ENCODE results near the gene RAB3B.
"Not testable (repeated sequence)": the region's sequence is repeated elsewhere in the genome, so short reads cannot be mapped to it uniquely, and the experiment has no call there.

RAB3B gene

DNA sequence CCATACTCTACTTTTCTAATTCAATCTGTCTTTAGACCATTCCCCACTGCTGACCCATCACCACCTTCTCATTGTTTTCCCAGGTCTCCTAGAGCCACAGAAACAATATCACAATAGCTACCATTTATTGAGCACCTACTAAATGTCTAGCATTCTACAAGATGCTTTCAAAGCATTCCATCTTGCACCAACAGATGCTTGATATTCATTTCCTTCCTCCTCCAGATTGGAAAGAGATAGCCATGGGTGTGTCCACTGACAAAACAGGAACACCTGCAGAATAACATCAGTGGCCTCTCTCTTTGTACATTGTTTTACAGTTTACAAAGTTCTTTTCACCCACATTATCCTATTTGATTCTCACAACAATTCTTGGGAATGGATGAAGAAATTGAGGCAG lies 2.2 kb downstream of the RAB3B start:
- no peak for FAIRE-seq

DNA sequence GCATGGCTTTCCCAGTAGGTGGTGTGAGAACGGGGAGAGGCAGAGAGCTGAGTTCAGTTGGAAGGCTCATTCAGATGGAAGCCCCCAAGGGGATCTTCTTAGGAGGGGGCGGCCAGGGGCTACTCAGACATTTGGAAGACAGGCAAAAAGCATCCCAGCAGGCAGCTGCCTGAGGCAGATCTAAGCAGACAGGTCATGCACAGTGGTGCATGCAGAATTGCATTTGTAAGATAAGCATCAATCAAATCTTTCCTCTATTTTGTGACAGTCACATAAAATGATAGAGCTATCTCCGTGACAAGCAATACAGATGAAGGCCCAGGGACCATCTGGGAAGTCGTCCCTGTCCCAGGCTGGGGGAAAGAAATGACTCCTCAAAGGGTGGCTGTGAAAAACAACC lies 3.8 kb downstream of the RAB3B start:
- FAIRE-seq = no peak

DNA sequence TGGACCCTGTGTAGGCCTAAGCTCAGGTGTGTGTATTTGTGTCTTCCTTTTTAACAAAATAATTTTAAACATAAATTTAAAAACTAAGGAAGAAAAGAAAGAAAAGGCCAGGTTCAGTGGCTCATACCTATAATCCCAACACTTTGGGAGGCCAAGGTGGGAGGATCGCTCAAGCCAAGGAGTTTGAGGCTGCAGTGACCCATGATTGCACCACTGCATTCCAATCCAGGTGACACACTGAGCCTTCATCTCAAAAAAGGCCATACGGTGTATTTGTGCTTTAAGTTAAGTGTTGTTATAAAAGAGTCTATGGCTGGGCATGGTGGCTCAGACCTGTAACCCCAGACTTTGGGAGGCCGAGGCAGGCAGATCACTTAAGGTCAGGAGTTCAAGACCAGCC lies 8.3 kb downstream of the RAB3B start:
- FAIRE-seq = no peak

DNA sequence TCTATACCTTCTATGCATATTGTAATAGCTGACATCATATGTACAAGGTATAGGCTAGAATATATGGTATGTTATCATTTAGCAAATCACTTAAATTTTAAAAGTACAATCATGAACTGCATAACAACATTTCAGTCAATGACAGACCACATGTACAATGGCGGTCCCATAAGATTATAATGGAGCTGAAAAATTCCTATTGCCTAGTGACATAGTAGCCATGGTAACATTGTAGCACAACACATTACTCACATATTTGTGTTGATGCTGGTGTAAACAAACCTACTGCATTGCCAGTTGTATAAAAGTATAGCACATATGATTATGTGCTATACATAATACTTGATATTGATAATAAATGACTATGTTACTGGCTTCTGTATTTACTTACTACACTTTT lies 8.9 kb downstream of the RAB3B start:
- FAIRE-seq = no peak

DNA sequence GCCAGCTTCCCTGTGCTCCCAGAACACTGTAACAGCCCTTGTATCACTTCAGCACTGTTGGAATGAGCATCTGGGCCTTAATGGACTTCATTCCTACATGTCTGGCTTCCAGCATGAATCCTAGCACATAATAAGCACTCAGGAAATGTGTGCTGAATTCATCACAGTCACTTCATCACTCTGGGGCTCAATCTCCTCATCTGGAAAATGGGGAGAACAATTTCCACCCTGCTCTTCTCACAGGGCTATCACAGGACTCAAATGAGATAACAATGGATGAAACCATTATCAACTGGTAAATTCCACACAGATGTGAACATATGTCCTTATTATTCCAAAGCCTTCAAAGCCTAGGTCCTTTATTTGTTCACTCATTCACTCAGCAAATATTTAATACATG lies 12.4 kb downstream of the RAB3B start:
- FAIRE-seq = no peak

DNA sequence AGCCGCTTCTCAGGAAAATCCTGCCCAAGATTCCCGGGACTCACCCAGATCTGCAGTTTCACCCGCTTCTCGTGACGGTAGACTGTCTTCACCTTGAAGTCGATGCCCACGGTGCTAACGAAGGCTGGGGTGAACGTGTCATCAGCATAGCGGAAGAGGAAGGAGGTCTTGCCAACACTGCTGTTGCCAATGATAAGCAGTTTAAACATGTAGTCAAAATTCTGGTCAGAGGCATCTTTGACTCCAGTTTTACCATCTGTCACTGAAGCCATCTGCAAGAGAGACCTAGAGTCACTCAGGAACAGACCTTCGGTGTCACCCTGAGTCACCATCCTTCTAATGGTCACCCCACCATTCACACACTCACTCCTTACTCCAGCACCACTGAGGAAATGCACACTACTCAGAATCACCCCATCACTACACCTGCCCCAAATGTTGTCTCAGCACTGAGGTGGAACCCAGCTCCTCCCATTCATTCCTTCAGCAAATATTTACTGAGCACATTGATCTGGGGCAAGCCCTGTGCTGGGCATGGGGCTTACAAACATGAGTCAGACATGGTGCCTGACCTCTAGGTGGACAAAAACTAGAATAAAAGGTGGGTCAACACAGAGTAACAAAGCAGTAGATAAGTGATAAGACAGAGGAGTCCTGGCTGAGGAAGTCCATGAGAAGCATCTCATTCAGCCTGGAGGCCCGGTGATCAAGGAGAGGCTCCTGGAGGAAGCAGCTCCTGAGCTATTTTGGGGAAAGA lies 13.5 kb downstream of the RAB3B start:
- FAIRE-seq = no peak

DNA sequence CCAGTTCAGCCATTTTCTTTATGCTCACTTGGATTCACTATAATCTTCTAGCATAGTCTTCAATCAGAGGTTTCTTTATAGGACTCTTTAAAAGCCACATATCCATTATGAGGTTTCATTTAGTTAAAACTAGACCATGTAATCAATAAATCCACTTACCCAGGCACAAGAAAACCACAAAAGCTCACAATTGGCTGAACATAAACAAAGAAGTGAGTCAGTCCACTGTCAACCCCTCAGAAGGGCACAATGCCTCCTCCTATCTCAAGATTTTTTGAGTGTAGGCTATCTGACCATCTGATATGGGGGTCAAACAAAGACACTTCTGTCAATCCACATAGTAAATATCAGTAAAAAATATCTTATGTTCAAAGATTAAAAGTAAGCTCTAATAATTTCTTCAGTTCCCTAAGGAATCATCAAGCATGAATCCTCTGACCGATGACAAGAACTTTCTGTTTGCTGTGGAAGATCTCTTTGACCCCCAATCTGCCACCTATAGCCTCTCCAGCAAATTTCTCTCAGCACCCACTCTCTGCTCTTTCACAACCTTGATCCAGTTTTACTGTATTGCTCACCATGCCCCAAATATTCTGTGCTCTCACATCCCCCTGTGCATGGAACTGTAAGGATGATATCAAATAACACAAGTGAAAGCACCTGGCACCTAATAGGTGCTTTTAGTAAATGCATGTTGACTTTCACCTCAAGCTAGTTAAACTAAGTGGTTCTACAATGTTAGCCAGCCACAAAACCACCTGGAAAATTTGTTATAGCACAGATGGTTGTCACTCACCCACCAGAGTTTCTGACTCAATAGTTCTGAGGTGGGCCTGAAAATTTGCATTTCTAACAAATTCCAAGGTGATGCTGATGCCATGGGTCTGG lies 16.7 kb downstream of the RAB3B start:
- FAIRE-seq = no peak

DNA sequence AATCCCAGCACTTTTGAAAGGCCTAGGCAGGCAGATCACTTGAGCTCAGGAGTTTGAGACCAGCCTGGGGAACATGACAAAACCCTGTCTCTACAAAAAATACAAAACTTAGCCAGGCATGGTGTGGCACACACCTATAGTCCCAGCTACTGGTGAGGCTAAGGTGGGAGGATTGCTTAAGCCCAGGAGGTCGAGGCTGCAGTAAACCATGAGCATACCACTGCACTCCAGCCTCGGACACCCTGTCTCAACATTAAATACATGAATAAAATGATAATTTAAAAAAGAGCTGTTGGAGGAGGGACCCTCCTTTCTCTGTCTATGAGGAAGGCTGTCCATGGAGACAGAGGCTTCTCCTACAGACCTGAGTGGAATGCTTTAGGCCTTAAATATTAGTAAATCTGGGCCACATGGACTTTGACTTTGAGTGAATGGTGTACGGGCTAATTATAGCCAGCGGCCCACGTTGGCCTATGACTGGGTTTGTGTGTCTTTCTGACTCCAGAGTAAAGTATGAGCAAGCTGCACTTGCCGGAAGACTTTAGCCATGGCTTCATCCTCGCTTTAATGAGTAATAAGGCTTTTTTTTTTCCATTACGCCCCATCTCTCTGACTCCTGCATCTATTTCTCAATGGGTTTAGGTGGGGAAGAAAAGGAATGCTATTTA lies 21.3 kb downstream of the RAB3B start:
- FAIRE-seq = no peak

DNA sequence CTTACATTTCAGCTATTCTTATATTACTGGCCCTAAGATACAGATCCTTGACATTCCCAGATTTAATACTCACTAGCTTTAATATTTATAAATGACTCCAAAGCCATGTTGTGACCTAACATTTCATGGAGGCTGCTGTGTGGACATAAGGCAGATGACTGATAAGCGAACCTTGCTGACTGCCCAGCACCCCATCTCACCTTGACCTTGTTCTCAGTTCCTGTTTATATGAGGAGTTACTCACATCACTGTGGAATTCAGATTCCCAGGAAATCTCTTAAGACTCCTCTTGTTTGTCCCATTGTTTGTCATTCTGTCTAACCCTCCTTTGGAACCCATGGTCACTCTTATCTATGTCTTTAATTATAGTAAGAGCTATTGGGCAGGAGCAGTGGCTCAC lies 21.9 kb downstream of the RAB3B start:
- FAIRE-seq = no peak

DNA sequence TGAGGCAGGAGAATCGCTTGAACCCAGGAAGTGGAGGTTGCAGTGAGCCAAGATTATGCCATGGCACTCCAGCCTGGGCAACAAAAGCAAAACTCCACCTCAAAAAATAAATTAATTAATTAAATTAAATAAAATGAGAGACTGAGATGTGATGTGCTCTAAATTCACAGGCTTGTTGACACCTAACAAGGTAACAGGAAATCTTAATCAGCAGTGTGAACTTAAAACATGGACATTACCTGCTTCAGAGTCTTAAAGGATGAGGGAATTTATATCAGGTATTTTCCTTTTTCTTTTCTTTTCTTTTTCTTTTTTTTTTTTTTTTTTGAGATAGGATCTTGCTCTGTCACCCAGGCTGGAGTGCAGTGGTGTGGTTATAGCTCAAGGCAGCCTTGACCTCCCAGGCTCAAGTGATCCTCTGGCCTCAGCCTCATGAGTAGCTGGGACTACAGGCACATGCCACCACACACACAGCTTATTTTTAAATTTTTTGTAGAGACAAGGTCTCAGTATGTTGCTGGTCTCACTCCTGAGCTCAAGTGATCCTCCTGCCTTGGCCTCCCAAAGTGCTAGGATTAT lies 23.2 kb downstream of the RAB3B start:
- not testable (repeated sequence) for FAIRE-seq

DNA sequence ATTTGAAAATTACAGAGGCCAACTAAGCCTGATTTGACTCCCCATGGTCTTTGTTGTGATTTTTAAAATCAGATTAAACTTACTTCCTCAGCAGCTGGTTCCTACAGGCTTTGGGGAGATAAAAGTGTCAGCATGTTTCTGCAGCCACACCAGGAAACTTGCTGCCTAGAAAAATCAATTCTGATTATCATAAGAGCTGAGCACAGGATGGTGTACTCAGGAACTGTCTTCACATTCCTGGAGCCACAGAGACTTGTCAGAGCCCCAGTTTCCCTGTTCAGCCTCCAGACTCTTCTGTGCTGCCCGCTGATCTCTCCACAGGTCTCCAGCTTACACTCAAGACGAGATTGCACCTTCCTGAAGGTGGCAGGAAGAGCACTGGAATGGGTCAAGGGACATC lies 23.9 kb downstream of the RAB3B start:
- FAIRE-seq = no peak

DNA sequence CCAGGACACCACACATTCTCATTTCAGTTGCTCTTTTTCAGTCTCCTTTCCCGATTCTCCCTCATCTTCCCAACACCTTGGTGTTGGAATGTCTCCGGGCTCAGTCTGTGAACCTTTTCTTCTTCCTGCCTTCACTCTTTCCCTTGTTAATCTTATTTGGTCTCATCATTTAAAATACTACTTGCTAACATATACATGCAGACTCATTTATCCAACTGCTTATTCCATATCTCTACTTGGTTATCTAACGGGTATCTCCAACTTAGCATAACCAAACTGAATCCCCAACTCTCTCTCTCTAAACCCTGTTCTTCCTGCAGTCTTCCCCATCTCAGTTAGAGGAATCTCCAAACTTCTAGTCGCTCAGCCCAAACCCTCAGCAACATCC lies 26.2 kb downstream of the RAB3B start:
- no peak for FAIRE-seq

DNA sequence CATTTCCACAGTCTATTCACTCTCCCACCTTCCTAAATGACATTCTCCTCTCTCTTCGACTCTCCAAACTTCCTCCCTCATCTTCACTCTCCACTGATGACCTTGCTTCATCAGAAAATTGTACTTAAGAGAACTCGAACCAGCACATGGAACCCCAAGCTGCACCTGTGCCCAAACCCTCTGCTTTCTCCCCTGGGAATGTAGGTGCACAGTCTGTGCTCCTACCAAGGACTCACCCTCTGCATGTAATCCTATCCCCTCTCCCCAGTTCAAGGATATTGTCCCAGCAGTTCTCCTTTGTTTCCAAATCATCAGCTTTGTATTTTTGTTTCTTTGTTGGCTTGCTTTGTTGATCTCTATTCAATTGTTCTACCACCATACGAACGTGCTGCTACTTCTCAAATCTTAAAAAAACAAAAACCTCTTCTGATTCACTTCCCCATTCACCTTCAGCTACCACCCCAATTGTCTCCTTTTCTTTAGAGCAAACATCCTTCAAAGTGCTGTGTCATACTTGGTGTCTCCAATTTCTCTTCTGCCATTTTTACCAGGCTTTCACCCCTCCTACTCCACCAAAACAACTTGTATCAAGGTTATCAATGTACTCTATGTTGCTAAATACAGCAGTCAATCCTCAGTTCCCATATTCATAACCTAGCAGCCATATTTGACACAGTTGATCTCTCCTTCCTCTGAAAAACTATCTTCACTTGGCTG lies 26.8 kb downstream of the RAB3B start:
- FAIRE-seq = no peak

DNA sequence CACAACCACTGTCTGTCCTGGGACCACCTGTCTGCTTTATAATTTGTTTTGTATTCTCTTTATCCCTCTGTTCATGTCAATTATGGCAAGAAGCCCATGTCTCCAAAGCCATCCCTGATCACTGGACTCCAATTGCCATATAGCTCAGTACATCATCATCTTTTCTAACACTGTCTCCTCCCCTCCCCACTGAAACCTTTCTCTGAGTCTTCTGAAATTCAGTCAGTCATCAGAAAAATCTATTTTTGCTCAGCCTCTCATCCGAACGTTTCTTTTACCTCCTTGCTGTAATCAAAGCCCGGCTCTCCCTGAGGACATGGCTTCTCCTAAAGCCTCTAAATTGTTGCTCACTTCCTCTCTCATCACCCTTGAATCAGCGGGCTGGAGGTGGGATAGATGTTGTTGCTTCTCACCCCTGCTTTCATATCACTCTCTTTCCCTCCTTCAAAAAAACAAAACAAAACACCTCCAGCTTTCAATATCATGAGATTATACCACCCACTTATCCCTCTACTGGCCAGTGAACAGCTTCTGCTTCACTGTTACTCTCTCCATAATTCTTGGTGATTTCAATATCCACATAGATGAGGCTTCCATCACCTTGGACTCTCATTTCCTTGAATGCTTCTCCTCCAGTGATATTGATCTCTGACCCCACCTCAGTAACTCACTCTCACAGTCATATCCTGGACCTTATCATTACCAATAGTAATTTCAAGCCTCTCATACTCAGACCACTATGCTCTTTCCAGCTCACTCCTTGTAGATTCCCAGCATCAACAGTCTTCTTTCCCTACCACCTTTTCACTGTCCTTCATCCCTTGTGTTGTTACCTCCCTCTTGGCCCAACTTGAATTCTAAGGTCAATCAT lies 27.8 kb downstream of the RAB3B start:
- FAIRE-seq = no peak

DNA sequence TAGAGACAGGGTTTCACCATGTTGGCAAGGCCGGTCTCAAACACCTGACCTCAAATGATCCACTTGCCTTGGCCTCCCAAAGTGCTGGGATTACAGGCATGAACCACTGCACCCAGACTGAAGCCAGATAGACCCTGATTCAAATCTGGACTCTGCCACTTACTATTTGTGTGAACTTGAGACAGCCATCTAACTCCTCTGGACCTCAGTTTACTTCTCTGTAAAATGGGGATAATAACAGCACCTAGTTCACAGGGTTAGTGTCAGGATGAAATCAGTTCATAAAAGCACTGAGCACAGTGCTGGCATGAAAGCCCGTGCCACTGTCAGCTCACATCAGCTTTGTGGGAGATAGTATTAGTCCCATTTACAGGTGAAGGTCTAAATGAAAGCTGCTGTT lies 28.5 kb downstream of the RAB3B start:
- no peak for FAIRE-seq

DNA sequence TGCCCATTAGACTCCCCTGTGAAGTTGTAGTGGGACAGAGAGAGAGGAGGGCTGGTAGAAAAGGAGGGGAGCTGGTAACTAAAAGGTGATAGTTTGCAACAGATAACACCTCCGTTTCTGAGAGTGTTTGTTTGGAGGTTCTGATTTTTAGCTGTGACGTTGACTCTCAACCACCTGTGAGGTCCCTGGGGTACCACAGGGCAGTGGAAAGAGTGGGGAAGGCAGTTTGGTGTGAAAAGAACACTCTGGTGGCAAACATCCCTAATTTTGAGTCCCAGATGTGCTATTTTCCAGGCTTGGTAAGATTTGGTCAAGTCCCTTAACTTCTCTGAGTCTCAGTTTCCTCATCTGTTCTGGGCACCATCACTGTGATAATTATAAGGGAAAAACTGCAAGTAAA lies 29.3 kb downstream of the RAB3B start:
- FAIRE-seq = no peak

DNA sequence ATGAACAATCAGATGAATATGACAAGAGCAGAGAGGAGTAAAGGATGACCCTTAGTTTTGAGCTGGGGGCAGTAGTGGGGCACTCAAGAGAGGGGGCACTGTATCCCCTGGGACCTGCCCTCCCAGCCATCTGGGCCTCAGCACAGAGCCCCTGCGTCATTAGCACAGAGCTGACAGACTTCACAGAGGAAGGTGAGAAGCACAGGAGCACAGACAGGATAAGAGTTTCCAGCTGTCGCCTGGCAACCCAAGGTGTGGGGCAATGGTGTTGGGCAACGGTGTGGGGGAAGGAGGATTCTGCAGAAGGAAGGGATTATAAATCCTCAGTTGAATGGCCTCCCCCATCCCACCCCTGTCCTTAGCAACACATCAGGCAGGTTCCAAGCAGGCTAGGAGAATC lies 30.2 kb downstream of the RAB3B start:
- no peak for FAIRE-seq

DNA sequence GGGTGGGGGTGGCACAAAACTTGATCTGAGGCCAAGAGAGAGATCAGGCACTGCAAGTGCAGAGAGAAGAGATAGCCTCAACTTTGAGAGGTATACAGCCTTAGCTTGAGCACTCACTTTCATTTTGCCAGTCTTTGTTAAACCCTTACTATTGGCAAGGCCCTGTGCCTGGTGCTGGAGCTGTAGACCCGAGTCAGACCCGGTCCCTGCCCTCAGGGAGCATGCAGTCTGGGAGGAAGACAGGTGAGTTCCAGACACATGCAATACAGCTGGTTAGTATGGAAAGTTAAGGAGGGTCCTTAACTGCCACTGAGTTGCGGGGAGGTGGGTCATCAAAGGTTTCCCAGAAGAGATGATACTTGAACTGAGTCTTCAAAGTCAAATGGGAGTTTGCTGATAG lies 31.7 kb downstream of the RAB3B start:
- no peak for FAIRE-seq

DNA sequence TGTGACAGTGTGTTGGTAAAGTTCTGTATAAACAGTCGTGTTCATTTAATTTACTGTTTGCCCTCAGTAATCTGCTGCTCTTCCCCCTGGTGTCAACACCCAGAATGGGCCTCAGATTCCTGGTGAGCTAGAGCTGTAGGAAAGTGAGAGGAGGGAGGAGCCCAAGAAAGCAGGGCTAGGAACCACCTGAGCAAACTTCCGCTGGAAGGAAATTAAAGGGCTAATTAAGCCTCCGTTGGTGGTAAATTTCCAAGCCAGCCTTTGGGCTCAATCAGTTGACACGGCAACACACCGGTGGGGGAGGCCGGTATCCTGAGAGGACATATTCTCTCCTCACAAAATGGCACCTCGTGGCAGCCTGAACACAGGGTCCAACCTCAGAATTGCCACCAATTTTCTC lies 32.9 kb downstream of the RAB3B start:
- FAIRE-seq = no peak

DNA sequence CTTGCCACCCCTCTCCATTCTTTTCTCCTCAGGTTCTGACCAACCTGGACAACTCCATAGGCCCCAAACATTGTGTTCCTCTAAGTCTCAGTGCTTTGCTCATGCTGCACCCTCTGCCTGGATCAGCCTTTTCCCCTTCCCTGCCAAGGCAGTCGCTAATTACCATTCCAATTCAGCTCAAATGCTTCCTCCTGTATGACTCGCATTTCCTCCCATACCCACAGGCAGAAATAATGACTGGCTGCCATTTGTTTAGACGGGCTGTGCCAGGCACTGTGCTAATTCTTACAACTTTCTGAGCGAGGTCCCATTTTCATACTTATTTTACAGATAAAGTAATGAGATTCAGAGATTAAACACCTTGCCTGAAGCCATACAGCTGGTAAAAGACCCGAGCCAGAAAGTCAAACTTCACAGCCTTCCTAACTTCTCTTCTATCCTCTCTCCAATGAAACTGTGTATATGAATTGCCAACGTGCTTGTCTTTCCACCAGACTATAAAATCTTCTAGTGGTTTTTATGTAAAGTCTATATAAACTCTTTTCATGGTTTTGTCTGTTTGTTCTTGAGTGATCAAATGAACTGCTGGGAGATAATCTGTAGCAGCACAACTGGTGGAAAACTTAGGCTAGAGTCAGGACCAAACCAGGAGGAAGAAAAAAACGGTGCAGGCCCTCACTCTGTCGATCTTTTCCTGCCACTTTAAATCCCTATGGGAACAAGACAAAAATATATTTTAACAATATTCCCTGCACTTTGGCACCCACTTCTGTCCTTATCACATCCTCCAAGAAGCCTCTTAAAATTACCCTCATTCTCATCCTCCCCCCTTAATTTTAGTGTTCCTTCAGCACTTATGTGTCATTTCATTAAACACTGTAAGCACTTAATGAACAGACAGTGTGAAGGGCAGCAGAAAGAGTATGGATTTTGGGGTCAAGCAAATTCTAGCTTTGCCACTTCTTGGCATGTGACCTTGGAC lies 33.7 kb downstream of the RAB3B start:
- no peak for FAIRE-seq

All from TTC549 (cell line).